Gastrocnemius medialis (tissue), 4 donors: ENCODE measurements around the gene CERS6.

Source experiments
- POLR2A ChIP-seq, 2 donors: fragments of 450-650 bp; IDR thresholded peaks; one replicate each; pipeline ENCODE4 v1.6.1; 2017; ENCODE audit warnings: antibody characterized with exemption in 2 of 2, mild to moderate bottlenecking in 2 of 2, moderate library complexity in 2 of 2
- TF ChIP-seq, protein P1 (sequence below), 5 experiments: fragments of 450-650 bp in 3 of 5; fragments of 200-600 bp in 2 of 5; sonication (generic) in 2 of 5; IDR thresholded peaks in 4 of 5; conservative IDR thresholded peaks in 1 of 5; 1 replicate in 4 of 5; 2 replicates in 1 of 5; pipeline ENCODE4 v1.5.1; 2016 to 2019; ENCODE audit warnings: antibody characterized with exemption in 5 of 5, mild to moderate bottlenecking in 3 of 5, moderate library complexity in 3 of 5

DNA sequence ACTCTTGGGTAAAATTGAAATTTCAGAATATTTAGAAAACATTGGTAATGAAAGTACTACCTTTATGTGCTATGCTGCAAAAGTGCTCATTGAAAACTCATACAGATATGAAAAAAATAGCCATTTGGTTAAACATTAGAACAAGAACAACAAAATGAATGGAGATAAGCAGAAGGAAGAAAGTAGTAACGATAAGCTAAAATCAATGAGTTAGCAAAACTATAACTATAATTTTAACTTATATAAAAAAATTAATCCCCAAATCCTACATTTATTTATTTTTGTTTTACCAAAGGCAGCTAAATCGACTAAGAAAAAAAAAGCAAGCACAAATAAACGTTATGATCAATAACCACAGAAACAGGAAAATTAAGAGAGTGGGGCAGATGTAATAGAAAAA is 99.2 kb downstream of the CERS6 start:
- TF ChIP-seq, protein P1, sequence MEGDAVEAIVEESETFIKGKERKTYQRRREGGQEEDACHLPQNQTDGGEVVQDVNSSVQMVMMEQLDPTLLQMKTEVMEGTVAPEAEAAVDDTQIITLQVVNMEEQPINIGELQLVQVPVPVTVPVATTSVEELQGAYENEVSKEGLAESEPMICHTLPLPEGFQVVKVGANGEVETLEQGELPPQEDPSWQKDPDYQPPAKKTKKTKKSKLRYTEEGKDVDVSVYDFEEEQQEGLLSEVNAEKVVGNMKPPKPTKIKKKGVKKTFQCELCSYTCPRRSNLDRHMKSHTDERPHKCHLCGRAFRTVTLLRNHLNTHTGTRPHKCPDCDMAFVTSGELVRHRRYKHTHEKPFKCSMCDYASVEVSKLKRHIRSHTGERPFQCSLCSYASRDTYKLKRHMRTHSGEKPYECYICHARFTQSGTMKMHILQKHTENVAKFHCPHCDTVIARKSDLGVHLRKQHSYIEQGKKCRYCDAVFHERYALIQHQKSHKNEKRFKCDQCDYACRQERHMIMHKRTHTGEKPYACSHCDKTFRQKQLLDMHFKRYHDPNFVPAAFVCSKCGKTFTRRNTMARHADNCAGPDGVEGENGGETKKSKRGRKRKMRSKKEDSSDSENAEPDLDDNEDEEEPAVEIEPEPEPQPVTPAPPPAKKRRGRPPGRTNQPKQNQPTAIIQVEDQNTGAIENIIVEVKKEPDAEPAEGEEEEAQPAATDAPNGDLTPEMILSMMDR (IDR thresholded peaks at IDR 0.05 in 4 of 5, conservative IDR thresholded peaks at IDR 0.05 in 1 of 5), result no peak
- TF ChIP-seq POLR2A (IDR thresholded peaks at IDR 0.05), result no peak
